Myocyte (in vitro differentiated cells): ENCODE data around the gene DNASE1L1. TPM values are rescaled to one million over a fixed set of nuclear protein-coding genes. Genes with fewer than 3 reads are reported as not detected.

Source experiments
- DNase-seq: peaks from one replicate; pipeline ENCODE4 v3.0.0-alpha.2; 2012; ENCODE audit warnings: low read depth
- microRNA-seq: library from miRNA; unstranded; fragments of <30 nt; microRNA quantifications from one replicate; pipeline ENCODE4, GENCODE V29; 2016
- total RNA-seq: library from RNA; depleted of rRNA; stranded (reverse); fragments of >200 nt; gene quantifications from 2 replicates; pipeline ENCODE4 v1.2.3, GENCODE V29; 2014

The DNASE1L1 gene
- total RNA-seq, 1 donor from 2014 or later: 235 TPM

- DNase-seq: no peak
These were observed 55.0 kb downstream of the DNASE1L1 start for GRCh38 chrX:154354013-154354412.

DNA sequence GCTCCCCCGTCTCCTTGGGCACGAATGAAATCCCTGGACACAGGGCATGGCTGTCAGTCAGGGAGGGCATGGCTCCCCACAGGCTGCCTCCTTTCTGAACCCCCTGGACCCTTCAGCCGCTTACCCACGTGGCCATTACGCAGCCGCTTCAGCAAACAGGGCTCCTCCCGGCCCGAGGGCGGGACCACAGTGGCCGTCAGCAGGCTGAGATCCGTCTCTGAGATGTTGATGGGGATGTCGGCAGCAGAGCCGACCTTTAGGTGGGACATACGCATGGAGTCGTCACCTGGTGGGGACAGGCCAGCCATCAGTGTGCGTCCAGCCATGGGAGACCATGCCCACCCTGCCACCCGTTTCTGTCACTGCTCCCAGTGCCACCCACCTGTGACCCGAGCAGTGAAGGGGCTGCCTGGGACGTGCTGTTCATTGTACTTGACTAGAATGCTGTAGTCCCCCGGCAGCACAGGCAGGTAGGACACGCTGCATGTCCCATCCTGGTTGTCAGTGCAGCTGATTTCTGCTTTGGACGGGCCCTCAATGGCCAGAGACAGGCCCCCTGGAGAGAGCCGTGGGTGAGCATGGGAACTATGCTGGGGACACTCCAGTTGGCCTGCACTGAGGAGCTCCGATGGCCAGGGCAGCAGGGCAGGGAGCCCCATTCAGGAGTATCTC, 55.7 kb downstream of the DNASE1L1 start:
- DNase-seq: no peak

DNA sequence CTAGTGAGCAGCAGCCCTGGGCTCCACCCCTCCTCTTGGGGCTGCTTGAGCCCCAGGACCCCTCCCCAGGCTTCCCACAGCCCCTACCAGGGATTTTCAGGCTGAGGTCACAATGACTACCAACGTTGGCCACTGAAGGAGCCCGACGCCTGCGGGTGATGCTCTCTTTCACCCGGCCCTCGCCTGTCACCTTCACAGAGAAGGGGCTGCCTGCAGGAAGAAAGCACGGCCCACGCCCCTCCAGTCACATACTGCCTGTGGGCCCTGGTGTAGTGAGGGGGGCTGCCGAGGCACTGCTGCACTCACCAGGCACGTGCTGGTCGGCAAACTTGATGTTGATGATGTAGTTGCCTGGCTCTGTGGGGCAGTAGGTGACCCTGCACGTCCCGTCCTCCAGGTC, 56.6 kb downstream of the DNASE1L1 start:
- DNase-seq: no peak

DNA sequence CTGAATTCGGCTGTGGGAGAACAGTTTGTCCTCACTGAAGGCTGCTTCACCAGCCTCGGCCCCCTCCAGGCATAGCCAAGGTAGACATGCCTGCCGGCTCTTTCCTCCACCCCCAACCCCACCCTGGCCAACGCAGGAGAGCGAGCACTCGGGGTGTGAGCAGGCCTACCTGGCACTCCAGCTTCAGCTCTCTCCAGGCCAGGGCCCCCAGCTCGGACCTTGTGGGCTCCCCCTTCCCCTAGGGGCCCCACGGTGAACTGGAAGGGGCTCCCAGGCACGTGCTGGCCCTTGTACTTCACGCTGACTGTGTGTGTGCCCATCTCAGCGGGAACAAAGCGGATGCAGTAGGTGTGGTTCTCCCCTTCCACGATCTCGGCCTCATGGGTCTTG, 57.0 kb downstream of the DNASE1L1 start:
- no peak for DNase-seq

Small RNAs within 50 kb of the gene (microRNA-seq; reads per million reads assigned to microRNA genes)
- 1.3 reads per million for gene MIR6858

Other genes starting within 250 kb of the DNASE1L1 start
- not detected in 2 replicates for gene OPN1MW, start 226.7 kb downstream of the DNASE1L1 start, total RNA-seq
- gene OPN1MW2, start 189.5 kb downstream of the DNASE1L1 start, total RNA-seq: not detected in 2 replicates
- not detected in 2 replicates for gene OPN1MW3, start 151.7 kb downstream of the DNASE1L1 start, total RNA-seq
- not detected in 2 replicates for gene TEX28, start 114.1 kb downstream of the DNASE1L1 start, total RNA-seq
- gene TKTL1, start 113.5 kb downstream of the DNASE1L1 start, total RNA-seq: 0.26 TPM in 1 of 2 replicates, not detected in the other
- gene FLNA, start 34.6 kb downstream of the DNASE1L1 start, total RNA-seq: 410 and 518 TPM in 2 replicates
- gene EMD, start 30.0 kb downstream of the DNASE1L1 start, total RNA-seq: 43.2 and 53.2 TPM in 2 replicates
- gene RPL10, start 10.9 kb downstream of the DNASE1L1 start, total RNA-seq: 2,503 and 3,937 TPM in 2 replicates
- 36.1 and 41.3 TPM in 2 replicates for gene TAFAZZIN, start 2.3 kb upstream of the DNASE1L1 start, total RNA-seq
- 100 and 106 TPM in 2 replicates for gene ATP6AP1, start 19.4 kb upstream of the DNASE1L1 start, total RNA-seq
- gene GDI1, start 27.9 kb upstream of the DNASE1L1 start, total RNA-seq: 125 TPM in 2 replicates
- 74.9 and 85.0 TPM in 2 replicates for gene FAM50A, start 34.9 kb upstream of the DNASE1L1 start, total RNA-seq
- 11.3 and 11.7 TPM in 2 replicates for gene PLXNA3, start 49.0 kb upstream of the DNASE1L1 start, total RNA-seq
- 72.2 and 87.8 TPM in 2 replicates for gene LAGE3, start 70.0 kb upstream of the DNASE1L1 start, total RNA-seq
- gene UBL4A, start 77.4 kb upstream of the DNASE1L1 start, total RNA-seq: 39.6 and 65.2 TPM in 2 replicates
- 28.5 and 37.0 TPM in 2 replicates for gene SLC10A3, start 81.4 kb upstream of the DNASE1L1 start, total RNA-seq
- 57.1 and 64.9 TPM in 2 replicates for gene FAM3A, start 107.0 kb upstream of the DNASE1L1 start, total RNA-seq
- gene G6PD, start 137.6 kb upstream of the DNASE1L1 start, total RNA-seq: 20.5 and 24.0 TPM in 2 replicates
- 13.3 and 14.0 TPM in 2 replicates for gene IKBKG, start 138.4 kb upstream of the DNASE1L1 start, total RNA-seq
- not detected in 2 replicates for gene CTAG1A, start 175.9 kb upstream of the DNASE1L1 start, total RNA-seq
- gene CTAG1B, start 210.0 kb upstream of the DNASE1L1 start, total RNA-seq: not detected in 2 replicates
- not detected in 2 replicates for gene CTAG2, start 244.3 kb upstream of the DNASE1L1 start, total RNA-seq